H4 (cell line): ENCODE results near the gene PIPOX. TPM values are rescaled to one million over a fixed set of nuclear protein-coding genes. Genes with fewer than 3 reads are reported as not detected.

Experiments
- DNase-seq: peaks from one replicate; pipeline ENCODE4 v3.0.0-alpha.2; 2015; ENCODE audit warnings: low spot score
- total RNA-seq: library from RNA; depleted of rRNA; stranded (reverse); fragments of >200 nt; shearing (Covaris generic); gene quantifications from 2 replicates; pipeline ENCODE4 v1.2.3, GENCODE V29; 2014; rRNA removed

The PIPOX gene, protein sequence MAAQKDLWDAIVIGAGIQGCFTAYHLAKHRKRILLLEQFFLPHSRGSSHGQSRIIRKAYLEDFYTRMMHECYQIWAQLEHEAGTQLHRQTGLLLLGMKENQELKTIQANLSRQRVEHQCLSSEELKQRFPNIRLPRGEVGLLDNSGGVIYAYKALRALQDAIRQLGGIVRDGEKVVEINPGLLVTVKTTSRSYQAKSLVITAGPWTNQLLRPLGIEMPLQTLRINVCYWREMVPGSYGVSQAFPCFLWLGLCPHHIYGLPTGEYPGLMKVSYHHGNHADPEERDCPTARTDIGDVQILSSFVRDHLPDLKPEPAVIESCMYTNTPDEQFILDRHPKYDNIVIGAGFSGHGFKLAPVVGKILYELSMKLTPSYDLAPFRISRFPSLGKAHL
- 0.23 and 0.58 TPM in 2 replicates for total RNA-seq

DNA sequence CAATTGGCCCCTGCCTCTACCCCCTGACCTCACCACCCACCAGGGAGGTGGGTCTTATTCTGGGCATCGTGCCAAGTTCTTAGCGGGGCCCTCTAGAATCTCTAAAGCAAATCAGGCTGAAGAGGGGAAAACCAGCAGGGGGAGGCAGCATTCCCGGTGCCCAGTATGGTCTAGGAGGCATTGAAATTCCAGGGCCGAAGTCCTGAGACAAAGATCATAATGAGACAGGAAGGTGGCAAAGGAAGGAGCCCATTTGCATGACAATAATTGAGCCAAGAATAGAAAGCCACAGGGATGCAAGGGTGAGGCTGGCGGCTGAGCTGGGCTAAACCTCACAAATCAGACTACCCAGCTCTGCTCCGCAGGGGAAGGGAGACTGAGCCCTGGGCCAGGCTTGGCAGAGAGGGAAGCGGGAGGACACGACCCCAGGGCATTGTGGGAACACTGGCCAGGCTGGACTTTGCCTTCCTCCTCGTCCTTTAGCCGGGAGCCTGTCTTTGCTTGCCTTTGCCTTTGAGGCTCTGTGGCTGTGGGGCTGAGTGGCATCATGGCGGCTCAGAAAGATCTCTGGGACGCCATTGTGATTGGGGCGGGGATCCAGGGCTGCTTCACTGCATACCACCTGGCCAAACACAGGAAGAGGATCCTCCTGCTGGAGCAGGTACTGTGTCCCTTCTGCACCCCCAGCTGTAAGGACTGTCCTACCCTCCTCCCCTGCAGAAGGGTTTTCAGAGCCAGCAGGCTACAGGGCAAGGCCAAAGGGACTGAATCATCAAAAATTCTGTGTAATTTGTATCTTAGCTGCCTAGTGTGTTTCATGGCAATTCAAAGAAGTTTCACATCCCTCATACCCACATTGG, at the start of gene PIPOX:
Gene PIPOX (plus strand): TSS at position 463 of the 860 bp plus-strand sequence. CDS start 85 bp downstream, at position 548.
- peak; percentile 51 for DNase-seq

- no peak for DNase-seq
Measured at GRCh38 chr17:28993645-28994426, 49.1 kb upstream of the PIPOX start.

DNA sequence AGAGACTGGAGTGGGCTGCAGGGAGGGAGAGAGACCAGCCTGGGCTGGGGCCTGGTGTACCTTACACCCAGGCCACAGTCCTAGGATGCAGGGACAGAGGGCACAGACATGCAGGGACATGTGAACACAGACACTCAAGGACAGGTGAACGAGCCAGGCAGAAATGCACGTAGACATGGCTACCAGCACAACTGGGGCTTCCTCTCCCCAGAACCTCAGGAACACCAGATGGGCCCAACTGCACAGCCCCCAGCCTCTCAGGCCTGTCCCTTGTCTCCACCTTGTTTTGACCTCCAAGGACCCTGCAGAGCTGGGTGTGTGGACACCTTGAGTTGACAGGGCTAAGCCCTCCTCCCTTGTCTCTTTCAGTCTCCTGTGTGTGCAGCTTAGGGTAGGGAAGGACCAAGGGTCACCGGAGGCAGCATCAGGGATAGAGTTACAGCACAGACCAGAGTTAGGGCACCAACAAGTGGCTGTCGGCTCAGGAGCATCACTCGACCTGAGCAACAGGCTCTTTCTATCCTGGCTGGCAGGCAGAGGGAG, 46.3 kb upstream of the PIPOX start:
- DNase-seq = no peak

DNA sequence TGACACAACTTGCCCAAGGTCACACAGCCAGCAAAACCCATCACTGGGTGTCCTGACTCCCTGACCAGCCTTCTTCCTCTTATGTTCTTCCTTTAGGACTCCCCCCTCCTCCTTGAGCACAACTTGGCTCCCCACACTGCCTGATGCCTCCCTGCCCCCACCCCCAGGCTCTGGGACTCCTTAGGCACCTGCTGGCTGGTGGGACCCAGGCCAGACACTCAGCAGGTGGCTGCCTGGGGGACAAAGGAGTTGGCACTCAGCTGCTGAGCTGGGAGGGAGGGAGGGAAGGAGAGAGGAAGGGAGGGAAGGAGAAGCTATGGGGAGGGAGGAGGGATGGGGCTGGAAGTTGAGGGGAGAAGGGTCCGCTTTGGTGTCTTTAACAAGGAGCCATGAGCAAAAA, 45.1 kb upstream of the PIPOX start:
- no peak for DNase-seq

DNA sequence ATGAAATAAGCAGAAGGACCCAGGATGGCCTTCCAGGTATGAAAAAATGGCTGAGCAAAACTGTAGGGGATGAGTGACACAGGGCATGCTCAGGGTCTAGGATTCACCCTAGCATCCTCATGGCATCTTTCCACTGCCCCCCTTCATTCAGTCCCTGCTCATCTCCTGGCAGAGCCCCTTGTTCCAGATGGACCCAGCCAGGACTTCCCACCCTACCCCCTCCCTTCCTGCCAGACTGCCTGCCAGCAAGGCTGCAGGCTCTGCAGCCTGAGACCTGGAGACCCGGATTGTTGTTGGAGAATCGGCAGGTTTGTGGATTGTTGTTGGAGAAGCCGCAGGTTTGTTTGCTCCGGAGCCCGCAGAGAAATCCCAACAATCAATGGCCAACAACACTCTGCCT, 43.7 kb upstream of the PIPOX start:
- no peak for DNase-seq

- no peak for DNase-seq
Measured at GRCh38 chr17:29000973-29001372, 42.0 kb upstream of the PIPOX start.

- DNase-seq = no peak
Measured at GRCh38 chr17:29002811-29003210, 40.1 kb upstream of the PIPOX start.

DNA sequence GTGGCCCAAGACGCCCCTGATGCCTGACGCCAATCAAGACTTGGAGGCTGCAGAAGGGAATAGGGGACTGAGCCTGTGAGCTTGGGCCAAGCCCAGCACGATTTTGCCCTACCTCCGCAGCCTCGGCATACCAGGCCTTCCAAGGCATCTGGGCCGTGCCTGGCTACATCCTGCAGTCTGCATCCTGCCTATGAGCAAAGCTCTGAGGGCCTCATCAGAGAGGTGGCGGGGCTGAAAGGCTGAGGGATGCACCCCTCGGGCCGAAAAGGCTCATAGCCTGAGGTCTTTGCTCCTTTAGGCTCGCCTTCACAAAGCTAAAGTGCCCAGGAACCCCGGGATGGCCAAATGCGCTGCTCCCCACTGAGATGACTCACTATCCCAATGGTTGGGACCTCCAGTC, 39.7 kb upstream of the PIPOX start:
- DNase-seq = no peak

GRCh38 chr17:29004081-29004692, 38.8 kb upstream of the PIPOX start:
- no peak for DNase-seq

- peak; percentile 31 for DNase-seq
Measured at GRCh38 chr17:29005936-29006511, 36.9 kb upstream of the PIPOX start, which contains the start of gene SEZ6. Gene SEZ6 (minus strand): TSS chr17:29006033. CDS start chr17:29005869, 164 bp downstream.

DNA sequence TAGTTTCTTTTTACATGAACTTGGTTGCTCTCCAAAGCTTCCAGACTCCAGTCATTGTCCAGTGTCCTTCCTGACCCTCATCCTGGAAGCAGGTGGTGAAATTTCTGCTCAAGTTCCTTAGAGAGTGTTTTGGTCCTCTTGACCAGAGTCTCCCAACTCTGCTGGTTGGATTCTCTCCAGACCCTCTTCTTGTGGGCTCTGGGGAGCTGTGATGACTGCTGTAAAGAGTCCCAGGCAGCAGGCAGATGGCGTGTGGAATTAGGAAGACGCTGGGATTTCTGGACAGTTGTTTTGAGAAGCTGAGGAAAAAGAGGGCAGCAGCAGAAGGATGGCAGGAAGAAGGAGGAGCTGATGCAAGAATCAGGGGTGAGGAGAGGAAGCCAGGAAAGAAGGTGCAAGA, 35.5 kb upstream of the PIPOX start:
- no peak for DNase-seq

- DNase-seq = peak; percentile 14
Measured at GRCh38 chr17:29007860-29008455, 35.0 kb upstream of the PIPOX start.

- no peak for DNase-seq
Measured at GRCh38 chr17:29008591-29008990, 34.4 kb upstream of the PIPOX start.

GRCh38 chr17:29010129-29010528, 32.8 kb upstream of the PIPOX start:
- DNase-seq = no peak

DNA sequence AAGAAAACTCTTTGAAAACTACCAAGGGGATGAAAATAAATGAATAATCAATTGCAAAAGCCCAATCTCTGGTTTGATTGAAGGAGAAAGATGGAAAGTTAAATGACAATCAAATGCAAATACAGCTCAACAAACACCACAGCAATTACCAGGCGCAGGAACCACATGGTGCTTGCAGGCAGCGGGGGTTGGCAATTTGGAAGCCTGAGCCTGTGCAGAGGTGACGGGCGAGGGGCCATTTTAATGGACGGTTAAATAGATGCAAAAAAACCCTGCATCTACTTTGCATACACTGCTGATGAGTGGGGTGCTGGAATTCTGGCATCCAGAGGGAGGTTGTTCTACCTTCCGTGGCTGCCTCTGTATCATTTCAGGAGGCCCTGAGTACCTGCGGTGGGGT, 32.4 kb upstream of the PIPOX start:
- no peak for DNase-seq

GRCh38 chr17:29012535-29012934, 30.4 kb upstream of the PIPOX start:
- no peak for DNase-seq

DNA sequence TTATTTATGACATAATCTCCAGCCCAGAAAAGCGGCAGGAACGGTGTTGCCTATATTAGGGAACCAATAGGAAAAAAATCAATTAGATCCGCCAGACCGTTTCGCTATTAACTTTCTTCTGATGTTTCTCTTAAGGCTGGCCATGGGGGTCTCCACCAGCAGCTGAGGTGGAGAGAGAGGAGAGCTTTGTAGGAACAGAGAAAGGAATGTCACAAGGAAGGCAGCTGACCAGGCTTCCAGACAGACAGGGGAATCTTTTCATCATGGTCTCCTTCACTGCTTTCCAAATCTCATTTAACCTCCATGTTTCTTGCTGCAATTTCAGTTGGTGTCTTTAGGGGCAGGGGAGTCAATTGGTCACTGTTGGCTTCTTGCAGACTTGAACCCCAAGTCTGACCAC, 28.2 kb upstream of the PIPOX start:
- no peak for DNase-seq

- no peak for DNase-seq
Measured at GRCh38 chr17:29016345-29017210, 26.4 kb upstream of the PIPOX start.

- no peak for DNase-seq
Measured at GRCh38 chr17:29018788-29019474, 24.0 kb upstream of the PIPOX start.
